Measurements from ENCODE around the gene HS2ST1.
"Not testable (repeated sequence)": the region's sequence is repeated elsewhere in the genome, so short reads cannot be mapped to it uniquely, and the experiment has no call there.

The HS2ST1 gene

DNA sequence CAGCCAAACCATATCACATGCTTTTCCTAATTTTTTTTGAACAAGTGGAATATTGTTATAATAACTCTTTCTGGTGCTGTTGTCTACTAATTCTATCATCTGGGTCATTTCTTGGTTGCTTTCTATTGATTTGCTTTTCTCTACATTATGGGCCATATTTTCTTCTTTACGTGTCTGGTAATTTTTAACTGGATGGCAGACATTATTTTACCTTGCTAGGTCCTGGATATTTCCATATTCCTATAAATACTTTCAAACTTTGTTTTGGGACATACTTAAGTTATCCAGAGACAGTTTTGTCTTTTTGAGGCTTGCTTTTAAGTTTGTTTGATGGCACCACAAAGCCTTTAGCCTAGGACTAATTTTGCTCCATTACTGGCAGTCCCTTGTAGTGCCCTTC lies 11.3 kb downstream of the HS2ST1 start:
- no peak for DNase-seq (ENCODE audit: low read depth)

DNA sequence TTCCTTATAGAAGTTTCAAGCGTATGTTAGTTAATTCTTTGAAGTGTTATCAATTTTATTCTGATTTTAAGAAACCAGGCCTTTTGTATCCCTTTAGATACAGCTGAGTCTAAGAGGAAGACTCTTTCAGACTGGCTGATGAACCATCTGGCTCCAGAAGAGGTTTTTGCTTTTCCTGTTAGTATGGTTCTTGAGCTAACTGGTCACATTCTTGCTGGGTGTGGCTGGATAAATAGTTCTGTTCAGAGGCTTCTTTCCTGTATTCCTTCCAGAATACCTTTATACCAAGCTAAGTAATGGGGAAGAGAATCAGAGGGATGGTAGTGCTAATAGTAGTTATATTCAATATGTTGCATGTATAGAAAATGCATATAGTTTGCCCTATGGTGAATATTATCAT lies 12.4 kb downstream of the HS2ST1 start:
- DNase-seq (ENCODE audit: low read depth), result no peak

DNA sequence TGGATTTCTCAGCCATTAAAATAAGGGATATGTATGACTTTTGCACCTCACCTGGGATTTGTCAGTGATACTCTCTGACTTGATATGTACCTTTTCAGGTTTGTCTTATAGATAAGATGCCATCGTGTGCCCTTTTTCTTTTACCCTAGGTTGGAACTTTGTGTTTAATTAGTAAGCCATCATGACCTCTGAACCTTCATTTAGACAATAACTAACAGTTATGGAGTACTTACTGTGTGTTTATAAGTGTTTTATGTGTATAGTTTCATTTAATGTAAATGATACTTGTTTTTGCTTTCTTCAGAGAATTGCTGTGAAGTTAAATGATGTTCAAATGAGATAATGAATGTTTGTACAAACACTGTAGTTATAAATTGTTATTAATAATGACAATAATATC lies 14.4 kb downstream of the HS2ST1 start:
- no peak for DNase-seq (ENCODE audit: low read depth)

DNA sequence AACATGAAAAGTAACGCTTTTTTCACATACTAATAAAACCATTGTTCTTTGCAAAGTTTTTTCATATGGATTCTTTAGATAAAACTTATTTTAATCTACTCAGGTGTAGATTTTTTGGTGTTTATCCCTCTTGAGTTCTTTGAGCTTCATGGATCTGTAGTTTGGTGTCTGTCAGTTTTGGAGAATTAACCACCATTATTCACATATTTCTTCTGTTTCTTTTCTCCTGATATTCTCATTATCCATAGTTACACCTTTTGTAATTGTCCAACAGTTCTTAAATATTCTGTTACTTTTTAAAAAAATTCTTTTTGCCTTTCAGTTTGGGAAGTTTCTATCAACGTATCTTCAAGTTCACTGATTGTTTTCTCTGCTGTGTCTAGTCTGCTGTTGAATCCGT lies 18.6 kb downstream of the HS2ST1 start:
- DNase-seq (ENCODE audit: low read depth), result no peak

DNA sequence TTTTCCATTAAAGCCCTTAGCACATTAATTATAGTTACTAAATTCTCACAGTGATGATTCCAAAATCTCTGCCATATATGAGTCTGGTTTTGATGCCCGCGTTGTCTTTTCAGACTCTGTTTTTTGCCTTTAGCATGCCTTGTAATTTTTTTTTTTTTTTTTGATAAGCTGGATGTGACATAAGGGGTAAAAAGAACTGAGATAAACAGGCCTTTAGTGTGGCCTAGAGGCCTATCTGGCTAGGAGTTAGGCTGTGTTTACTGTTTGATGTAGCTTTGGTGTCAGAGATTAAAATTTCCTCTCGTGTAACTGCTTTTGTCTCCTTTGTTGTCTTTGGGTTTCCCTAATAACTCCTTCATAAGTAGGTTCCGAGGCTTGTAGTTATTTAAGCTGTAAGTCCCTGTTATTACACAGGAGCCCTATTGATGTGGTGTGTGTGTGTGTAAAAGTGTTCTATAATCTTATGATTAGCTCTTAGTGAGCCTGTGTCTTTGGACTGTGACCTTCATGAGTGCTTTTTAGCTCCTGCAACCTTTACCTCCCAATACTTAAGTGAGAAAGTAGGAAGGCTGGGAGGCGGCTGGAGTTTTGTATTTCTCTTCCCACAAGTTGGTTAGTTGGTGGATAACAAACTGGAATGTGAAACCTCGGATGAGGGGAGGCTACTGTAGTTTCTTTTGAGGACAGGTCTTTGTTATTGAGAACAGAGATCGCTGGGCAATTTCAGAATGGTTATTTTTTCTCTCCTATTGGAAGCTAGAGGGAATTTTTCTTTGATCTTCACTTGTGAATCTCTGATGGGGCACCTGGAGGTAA lies 19.3 kb downstream of the HS2ST1 start:
- no peak for DNase-seq (ENCODE audit: low read depth)

DNA sequence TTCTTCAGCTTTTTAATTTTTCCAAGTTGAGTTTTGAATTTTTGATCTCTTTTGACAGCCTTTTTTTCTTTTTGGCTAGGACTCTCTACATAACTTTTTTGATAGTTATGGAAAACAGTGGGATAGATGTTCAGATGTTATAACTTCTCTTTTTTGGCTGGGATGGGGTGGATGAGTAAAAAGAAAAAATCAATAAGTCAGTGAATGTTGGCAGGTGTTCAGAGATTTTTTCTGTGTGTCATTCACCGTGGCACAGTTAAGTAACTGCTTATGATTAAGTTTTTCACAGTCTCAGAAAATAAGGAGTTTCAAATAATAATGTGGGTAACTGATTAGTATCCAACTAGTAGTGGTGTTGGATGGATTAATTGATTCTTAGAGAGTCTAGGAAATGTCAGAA lies 24.0 kb downstream of the HS2ST1 start:
- DNase-seq (ENCODE audit: low read depth), result no peak

DNA sequence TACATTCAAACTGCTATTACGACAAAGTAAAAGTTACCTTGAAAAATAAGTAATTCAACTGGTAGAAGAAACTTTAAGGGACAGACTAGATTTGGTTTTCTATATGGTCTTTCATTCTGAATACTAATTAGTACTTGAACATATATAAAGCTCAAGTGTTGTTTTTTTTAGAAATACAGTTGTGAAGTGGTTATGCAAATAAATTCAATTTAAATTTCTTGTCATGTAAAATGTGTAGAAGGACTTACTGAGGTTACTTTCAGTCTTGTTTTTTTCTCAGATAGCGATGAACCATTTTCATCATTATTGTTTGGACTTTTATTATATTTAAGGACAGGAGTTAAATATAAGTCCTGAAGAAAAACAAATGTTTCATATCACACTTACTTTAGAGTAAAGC lies 24.4 kb downstream of the HS2ST1 start:
- no peak for DNase-seq (ENCODE audit: low read depth)

DNA sequence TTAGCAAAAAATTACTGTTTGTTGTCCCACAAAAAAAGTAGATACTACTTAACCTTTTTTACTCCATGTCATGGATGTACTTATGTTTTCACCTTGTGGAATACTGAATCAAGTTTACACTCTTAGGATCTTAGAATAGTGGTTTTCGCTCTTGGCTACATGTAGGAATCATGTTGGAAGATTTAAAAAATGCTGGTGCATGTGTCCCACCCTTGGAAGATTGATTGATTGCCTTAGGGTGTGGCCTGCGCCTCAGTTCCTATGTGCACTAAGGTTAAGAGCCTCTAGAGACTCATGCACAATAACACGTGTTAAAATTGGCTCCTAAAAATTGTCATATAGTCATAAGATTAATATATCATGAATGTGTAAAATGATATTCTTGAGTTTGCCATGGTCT lies 25.0 kb downstream of the HS2ST1 start:
- DNase-seq (ENCODE audit: low read depth), result no peak

DNA sequence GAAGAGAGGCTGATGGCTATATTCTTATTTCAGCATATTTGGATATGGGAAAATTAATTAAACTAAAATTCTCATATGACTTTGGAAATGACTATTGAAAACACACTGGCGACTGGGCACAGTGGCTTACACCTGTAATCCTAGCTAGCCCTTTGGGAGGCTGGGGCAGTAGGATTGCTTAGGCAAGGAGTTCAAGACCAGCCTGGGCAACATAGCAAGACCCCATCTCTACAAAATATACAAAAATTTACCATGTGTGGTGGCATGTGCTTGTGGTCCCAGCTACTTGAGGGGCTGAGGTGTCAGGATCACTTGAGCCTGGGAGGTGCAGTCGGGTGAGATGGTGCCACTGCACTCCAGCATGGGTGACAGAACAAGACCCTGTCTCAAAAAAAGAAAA lies 26.2 kb downstream of the HS2ST1 start:
- no peak for DNase-seq (ENCODE audit: low read depth)

DNA sequence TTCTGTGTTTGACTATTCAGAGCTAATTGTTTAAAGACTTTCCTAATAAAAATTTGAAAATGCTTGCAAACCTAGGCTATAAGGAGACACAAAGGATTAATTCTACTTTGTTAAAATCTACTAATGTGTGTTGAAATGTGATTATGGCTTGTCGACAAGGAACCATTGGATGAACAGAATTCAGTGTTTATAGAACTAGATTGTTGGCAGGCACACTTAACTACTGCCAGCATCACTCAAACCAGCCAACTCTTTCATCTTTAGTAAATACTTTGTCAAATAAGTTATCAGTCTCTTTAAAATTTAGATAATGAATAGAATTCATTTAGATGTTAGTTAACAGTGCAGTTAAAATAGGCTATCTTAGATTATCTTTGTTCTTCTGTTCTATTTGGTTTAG lies 27.6 kb downstream of the HS2ST1 start:
- no peak for DNase-seq (ENCODE audit: low read depth)

DNA sequence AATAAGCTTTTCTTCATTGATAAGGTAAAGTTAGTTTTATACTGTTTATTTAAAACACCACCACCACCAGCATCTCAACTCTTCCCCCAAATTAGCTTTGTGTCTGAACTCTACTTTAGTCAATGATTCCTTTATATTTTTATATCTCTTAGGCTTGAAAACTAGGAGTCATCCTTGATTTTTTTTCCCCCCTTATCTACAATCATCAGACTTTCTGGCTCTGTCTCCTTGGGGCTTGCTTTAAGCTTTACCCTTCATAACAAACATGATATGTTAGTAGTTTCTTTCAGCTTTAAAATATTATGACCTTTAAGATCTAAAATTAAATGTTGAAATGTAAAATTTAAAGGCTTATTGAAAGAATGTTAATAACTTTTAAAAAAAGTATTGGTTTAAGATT lies 28.3 kb downstream of the HS2ST1 start:
- DNase-seq (ENCODE audit: low read depth), result no peak

DNA sequence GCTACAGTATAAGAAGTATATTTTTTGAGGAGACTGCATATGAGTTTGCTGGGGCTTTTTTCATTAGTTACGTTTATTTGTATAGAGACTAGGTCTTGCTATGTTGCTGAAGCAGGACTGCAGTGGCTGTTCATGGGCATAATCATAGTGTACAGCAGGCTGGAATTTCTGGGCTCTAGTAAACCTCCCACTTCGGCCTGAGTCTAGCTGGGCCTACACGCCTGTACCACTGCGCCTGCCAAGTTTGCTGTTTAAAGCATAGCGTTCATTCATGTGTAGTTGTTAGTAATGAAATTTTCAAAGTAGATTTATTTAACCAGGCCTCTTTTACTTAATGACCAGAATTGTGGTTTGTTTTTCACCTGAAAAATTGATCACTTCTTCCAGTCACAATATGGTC lies 33.8 kb downstream of the HS2ST1 start:
- DNase-seq (ENCODE audit: low read depth), result no peak

DNA sequence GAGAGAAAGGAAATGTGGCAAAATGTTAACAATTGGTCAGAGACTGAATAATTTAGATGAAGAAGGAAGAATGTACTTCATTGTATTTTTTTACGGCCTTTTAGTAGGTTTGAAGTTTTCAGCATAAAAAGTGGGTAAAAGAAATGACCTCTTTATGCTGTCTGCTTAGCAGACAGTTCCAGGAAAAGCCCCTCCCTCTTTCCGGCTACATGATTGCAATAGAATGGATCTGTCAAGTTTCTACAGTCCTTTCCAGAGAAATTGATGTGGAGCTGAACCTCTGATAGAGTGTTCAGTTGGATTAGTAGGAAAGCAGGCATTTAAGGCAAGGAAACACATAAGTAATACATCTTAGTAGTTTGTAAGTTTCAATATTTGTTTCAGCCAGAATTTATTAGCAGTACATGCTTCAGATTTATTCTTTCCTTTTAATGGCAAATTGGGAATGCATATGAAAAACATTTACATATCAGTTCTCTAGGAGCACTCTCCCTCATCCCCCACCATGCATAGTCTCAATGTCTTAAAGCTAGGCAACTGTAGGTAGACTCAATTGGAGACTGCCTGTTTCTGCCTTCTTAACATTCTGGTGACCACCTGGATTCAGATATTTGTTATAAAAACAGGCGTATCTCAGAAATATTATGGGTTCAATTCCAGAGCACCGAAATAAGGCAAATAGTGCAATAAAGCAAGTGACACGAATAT lies 36.4 kb downstream of the HS2ST1 start:
- DNase-seq (ENCODE audit: low read depth), result no peak

DNA sequence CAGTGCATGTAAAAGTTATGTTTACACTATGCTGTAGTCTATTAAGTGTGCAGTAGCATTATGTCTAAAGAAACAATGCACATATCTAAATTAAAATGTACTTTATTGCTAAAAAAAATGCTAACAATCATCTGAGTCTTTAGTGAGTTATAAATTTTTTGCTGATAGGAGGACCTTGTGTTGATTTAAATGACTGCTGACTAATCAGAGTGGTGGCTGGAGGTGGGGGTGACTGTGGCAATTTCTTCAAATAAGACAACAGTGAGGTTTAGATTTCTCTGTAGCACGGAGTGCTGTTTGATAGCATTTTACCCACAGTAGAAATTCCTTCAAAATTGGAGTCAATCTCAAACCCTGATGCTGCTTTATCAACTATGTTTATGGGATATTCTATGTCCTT lies 37.0 kb downstream of the HS2ST1 start:
- DNase-seq (ENCODE audit: low read depth), result no peak

DNA sequence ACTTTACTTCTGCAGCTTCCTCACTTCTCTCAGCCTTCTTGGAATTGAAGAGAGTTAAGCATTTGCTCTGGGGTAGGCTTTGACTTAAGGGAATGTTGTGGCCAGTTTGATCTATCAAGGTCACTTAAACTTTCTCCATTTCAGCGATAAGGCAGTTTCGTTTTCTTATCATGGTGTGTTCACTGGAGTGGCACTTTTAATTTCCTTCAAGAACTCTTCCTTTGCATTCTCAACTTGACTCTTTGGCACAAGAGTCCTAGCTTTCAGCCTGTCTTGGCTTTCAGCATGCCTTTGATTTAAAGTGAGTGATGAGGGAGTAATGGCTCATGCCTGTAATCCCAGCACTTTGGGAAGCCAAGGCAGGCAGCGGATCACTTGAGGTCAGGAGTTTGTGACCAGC lies 38.7 kb downstream of the HS2ST1 start:
- DNase-seq (ENCODE audit: low read depth), result no peak

DNA sequence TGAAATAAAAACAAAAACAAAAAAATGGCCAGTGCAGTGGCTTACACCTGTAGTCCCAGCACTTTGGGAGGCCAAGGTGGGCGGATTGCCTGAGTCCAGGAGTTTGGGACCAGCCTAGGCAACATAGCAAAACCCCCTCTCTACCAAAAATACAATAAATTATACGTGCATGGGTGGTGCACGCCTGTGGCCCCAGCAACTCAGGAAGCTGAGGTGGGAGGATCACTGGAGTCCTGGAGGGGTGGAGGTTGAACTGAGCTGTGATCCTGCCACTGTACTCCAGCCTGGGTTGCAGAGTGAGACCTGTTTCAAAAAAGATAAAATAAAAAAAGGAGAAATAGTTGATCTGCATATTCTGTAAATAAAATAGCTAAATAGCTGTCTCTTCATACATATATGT lies 41.2 kb downstream of the HS2ST1 start:
- DNase-seq (ENCODE audit: low read depth), result no peak

DNA sequence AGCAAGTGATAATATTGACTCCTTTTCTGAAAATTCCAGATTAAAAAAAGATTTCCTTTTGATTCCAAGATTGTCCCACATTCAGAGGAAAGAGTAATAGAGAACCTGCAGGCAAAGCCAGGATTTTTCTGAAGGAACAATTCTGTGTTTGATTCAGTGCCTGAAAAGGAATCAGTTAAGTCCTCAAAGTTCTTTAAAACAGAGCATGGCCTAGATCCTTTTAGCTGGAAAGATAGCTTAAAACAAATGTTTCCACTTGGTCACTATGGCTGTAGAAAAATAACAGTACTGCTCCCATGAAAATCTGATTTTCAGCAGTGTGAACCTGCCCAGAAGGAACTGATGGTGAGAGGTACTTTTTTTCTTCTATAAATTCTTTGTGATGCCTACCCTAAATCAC lies 41.8 kb downstream of the HS2ST1 start:
- DNase-seq (ENCODE audit: low read depth), result no peak

DNA sequence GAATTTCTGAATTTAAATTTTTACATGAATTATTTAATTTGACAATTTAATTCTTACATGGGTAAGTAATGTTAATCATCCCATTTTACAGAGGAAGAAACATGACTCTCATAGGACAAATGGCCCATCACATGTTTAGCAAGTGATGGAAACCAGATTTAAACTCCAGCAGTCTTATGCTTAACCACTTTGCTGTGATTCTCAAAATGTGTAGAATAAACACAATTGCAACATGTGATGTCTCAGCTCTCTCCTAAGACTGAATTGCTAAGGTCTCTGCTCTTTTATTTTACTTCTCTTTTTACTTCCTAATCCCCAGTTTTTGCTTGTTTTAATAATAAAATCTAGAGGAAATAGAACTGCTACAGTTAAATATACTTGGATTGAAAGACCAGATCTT lies 42.8 kb downstream of the HS2ST1 start:
- no peak for DNase-seq (ENCODE audit: low read depth)

DNA sequence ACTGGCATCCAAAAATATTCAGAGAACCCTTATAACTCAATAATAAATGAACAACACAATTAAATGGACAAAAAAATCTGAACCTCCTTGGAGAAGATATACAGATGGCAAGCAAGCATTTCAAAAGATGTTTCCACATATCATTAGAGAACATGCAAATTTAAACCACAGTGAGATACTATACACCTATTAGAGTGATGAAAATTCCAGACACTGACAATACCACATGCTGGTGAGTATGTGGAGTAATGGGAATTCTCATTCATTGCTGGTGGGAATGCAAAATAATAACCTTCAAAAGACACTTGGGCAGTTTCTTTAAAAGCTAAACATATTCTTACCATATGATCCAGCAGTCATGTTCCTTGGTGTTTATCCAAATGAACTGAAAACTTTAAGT lies 46.1 kb downstream of the HS2ST1 start:
- DNase-seq (ENCODE audit: low read depth), result no peak

DNA sequence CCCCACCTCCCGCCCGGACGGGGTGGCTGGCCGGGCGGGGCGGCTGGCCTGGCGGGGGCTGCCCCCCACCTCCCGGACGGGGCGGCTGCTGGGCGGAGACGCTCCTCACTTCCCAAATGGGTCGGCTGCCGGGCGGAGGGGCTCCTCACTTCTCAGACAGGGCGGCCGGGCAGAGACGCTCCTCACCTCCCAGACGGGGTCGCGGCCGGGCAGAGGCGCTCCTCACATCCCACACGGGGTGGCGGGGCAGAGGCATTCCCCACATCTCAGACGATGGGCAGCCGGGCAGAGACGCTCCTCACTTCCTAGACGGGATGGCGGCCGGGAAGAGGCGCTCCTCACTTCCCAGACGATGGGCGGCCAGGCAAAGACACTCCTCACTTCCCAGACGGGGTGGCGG lies 49.4 kb downstream of the HS2ST1 start:
- not testable (repeated sequence) for DNase-seq (ENCODE audit: low read depth)

DNA sequence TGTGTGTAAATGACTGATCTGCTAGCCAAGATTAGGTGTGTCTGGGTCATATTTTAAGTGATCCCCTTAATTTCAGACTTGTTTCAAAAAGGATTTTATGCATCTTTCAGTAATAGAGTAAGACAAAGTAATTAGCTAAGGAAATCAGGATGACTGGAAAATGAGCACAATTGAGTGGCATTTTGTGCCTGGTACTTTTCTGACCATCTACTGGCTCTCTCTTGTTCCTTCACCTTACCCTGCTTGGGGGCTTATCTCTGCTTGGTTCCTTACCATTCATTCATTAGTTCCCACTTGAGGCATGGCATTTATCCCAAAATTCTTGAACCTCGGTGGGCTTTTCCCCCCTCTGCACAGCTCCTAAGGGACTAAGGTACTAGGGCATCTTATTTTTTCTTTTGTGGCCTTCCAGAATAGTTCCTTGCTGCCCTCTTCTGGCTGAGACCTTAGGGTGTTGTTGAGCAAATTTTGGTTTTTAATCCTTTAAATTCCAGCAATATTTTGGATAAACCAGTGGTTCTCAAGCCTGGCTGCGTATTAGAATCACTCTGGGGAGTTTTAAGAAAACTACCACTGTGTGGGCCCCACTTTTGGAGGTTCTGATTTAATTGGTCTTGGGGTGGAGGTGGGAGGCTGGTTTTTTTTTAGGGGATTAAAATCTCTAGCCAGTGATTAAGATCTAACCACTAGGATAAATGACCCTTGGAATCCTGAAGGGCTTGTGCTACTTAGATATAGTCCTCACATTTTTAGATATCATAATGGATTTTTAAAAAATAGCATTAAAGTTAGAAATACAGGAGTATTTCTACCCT lies 50.8 kb downstream of the HS2ST1 start:
- no peak for DNase-seq (ENCODE audit: low read depth)

DNA sequence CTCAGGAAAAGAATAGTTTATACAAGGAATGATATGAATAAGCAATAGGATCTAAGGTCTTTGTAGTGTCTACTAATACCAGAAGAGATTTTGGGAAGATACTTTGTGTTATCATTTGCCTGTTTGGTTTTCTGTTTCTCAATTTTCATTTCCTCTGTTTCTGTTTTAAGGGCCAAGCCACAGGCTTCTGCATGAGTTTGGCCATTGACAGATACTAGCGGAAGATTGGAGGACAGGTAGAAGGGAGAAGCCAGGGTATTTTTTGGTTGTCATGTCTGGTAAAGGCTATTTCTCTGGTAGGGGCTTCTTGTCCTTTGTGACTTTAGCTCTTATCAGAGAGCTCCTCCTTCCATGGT lies 51.4 kb downstream of the HS2ST1 start:
- no peak for DNase-seq (ENCODE audit: low read depth)

DNA sequence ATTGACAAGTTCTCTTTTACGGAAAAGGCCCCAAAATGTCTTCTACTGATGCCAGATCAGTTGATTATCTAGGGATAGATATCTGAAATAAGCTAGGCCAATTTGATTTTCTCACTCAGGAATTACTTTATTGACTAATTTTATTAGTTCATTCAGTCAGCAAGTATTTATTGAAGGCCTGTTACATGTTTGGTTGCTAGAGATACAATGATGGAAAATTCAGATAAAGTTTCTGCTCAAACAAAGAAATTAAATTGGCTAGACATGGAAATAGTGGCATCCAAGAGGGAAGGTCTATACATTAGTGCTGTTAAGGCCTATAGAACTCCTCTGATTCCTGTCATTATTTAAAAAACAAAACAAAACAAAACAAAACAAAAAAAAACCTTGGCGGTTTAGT lies 56.5 kb downstream of the HS2ST1 start:
- no peak for DNase-seq (ENCODE audit: low read depth)
